ENCODE data around the gene ZSCAN4.

The ZSCAN4 gene

GRCh38 chr19:57719901-57720519 lies 51.3 kb downstream of the ZSCAN4 start:
- H3K9me3 ChIP-seq (replicated peaks in 1 of 2; ENCODE audit: control insufficient read depth in 2 of 2, insufficient read depth in 1 of 2, low read depth in 1 of 2, low read length in 2 of 2), result peaks cover 30 to 64% of the 10 kb centered on the region in 2 donors
- no peak overlapping the region for H3K14ac ChIP-seq (ENCODE audit: low read length)
- WGBS, 2 donors (ENCODE audit: extremely low coverage in 2 of 2, insufficient read length in 2 of 2, insufficient replicate concordance in 1 of 2), result no CpG with 5 or more reads among the region's 4 CpGs
- no peak overlapping the region for H2BK15ac ChIP-seq (ENCODE audit: low read length)
- H3K27ac ChIP-seq (replicated peaks; ENCODE audit: low read length), result no peak overlapping the region
- H3K9ac ChIP-seq (ENCODE audit: low read depth, low read length, poor library complexity), result no peak overlapping the region
- H2BK120ac ChIP-seq (ENCODE audit: low read depth, low read length), result no peak overlapping the region
- H3K18ac ChIP-seq (ENCODE audit: low read length), result no peak overlapping the region
- no peak overlapping the region for H3K4me3 ChIP-seq (ENCODE audit: low read length in 2 of 2)
- no peak overlapping the region for H3K4me2 ChIP-seq (ENCODE audit: insufficient read depth, low read length, poor library complexity, severe bottlenecking)
- no peak overlapping the region for H2AK5ac ChIP-seq (ENCODE audit: low read depth, low read length)
- H3K36me3 ChIP-seq (replicated peaks in 1 of 2; ENCODE audit: control insufficient read depth in 2 of 2, insufficient read depth in 2 of 2, low read length in 2 of 2), result peaks cover 30 to 63% of the 10 kb centered on the region in 2 donors
- H3K4me1 ChIP-seq (ENCODE audit: control insufficient read depth in 2 of 2, insufficient read depth in 1 of 2, low read depth in 1 of 2, low read length in 2 of 2), result no peaks in the 10 kb centered on the region
- no peak for DNase-seq (ENCODE audit: low spot score)
- no peak overlapping the region for H3K23ac ChIP-seq (ENCODE audit: low read depth, low read length, poor library complexity)
- H2BK5ac ChIP-seq (ENCODE audit: low read length), result no peak overlapping the region
- no peak overlapping the region for H4K8ac ChIP-seq (ENCODE audit: low read depth, low read length)
- H2BK12ac ChIP-seq (ENCODE audit: low read length), result no peak overlapping the region
- no peak overlapping the region for H4K91ac ChIP-seq (ENCODE audit: low read depth, low read length, poor library complexity)
- no peaks in the 10 kb centered on the region for H3K27me3 ChIP-seq (ENCODE audit: control insufficient read depth in 3 of 3, insufficient read depth in 3 of 3, low read depth in 1 of 3, low read length in 3 of 3)
- H3K4ac ChIP-seq (ENCODE audit: low read length), result no peak overlapping the region
- H2AFZ ChIP-seq (ENCODE audit: low read length), result no peak overlapping the region
- H3K79me1 ChIP-seq (ENCODE audit: low read depth, low read length), result peaks cover 1% of the 10 kb centered on the region

DNA sequence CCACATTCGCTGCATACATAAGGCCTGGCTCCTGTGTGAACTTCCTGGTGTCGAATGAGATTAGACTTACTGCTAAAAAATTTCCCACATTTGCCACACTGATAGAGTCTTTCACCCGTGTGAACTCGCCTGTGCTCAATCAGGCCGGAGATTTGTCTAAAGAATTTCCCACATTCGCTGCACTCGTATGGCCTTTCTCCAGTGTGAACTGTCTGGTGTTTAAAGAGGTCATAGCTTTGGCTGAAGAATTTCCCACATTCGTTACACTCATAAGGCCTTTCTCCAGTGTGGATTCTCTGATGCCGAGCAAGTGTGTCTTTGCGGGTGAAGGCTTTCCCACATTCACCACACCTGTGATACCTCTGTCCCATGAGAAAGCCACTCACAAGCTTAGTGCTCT lies 52.1 kb downstream of the ZSCAN4 start:
- H3K79me1 ChIP-seq (ENCODE audit: low read depth, low read length), result peaks cover 1% of the 10 kb centered on the region
- no peak overlapping the region for H2AFZ ChIP-seq (ENCODE audit: low read length)
- H2BK12ac ChIP-seq (ENCODE audit: low read length), result no peak overlapping the region
- peaks cover 30 to 62% of the 10 kb centered on the region in 2 donors for H3K9me3 ChIP-seq (replicated peaks in 1 of 2; ENCODE audit: control insufficient read depth in 2 of 2, insufficient read depth in 1 of 2, low read depth in 1 of 2, low read length in 2 of 2)
- no peak overlapping the region for H3K14ac ChIP-seq (ENCODE audit: low read length)
- H2AK5ac ChIP-seq (ENCODE audit: low read depth, low read length), result no peak overlapping the region
- H3K27ac ChIP-seq (replicated peaks; ENCODE audit: low read length), result no peak overlapping the region
- H3K4me2 ChIP-seq (ENCODE audit: insufficient read depth, low read length, poor library complexity, severe bottlenecking), result no peak overlapping the region
- peaks cover 30 to 59% of the 10 kb centered on the region in 2 donors for H3K36me3 ChIP-seq (replicated peaks in 1 of 2; ENCODE audit: control insufficient read depth in 2 of 2, insufficient read depth in 2 of 2, low read length in 2 of 2)
- WGBS, 2 donors (ENCODE audit: extremely low coverage in 2 of 2, insufficient read length in 2 of 2, insufficient replicate concordance in 1 of 2), result no CpG with 5 or more reads among the region's 10 CpGs
- no peak overlapping the region for H2BK5ac ChIP-seq (ENCODE audit: low read length)
- no peaks in the 10 kb centered on the region for H3K27me3 ChIP-seq (ENCODE audit: control insufficient read depth in 3 of 3, insufficient read depth in 3 of 3, low read depth in 1 of 3, low read length in 3 of 3)
- H2BK120ac ChIP-seq (ENCODE audit: low read depth, low read length), result no peak overlapping the region
- H3K4me3 ChIP-seq (ENCODE audit: low read length in 2 of 2), result no peak overlapping the region
- H3K9ac ChIP-seq (ENCODE audit: low read depth, low read length, poor library complexity), result no peak overlapping the region
- no peaks in the 10 kb centered on the region for H3K4me1 ChIP-seq (ENCODE audit: control insufficient read depth in 2 of 2, insufficient read depth in 1 of 2, low read depth in 1 of 2, low read length in 2 of 2)
- H3K23ac ChIP-seq (ENCODE audit: low read depth, low read length, poor library complexity), result no peak overlapping the region
- no peak overlapping the region for H2BK15ac ChIP-seq (ENCODE audit: low read length)
- H3K4ac ChIP-seq (ENCODE audit: low read length), result no peak overlapping the region
- H3K18ac ChIP-seq (ENCODE audit: low read length), result no peak overlapping the region
- no peak for DNase-seq (ENCODE audit: low spot score)
- H4K91ac ChIP-seq (ENCODE audit: low read depth, low read length, poor library complexity), result no peak overlapping the region
- H4K8ac ChIP-seq (ENCODE audit: low read depth, low read length), result no peak overlapping the region

All from neuronal stem cell (in vitro differentiated cells).